GM03348 (cell line): ENCODE measurements around the gene TRIM42.

Source experiments
- DNase-seq: peaks from one replicate; pipeline ENCODE4 v3.0.0; 2012; ENCODE audit warnings: low spot score

Gene TRIM42

GRCh38 chr3:140710711-140711389 is 33.0 kb downstream of the TRIM42 start:
- no peak for DNase-seq

DNA sequence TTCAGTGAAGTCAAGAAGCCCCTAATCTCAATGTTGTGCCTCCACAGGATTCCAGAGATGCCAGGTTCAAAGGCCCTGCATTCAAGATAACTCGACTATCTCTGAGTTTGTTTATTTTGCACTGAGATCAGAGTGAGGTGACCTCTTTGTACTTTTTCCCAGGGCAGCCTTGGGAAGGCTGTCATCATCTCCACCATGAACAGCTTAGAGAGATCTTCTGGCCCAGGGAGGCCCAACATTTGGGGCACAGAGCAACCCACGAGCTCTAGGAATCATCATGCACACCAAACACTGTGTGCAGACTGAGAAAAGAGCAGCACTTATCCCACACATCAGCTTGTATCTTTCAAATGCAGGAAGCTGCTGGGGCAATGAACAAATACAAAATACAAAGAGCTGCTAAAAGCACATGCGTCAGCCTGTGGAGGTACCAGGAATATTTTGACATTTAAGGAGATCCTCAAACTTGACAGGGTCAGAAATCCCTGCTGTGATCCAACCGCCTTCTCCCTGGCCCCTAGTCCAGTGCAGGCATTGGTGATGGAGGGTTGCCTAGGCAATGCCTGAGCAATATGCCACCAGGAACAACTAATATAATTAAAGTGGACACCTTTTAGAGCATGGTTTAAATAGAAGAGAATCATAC is 33.6 kb downstream of the TRIM42 start:
- DNase-seq = no peak

DNA sequence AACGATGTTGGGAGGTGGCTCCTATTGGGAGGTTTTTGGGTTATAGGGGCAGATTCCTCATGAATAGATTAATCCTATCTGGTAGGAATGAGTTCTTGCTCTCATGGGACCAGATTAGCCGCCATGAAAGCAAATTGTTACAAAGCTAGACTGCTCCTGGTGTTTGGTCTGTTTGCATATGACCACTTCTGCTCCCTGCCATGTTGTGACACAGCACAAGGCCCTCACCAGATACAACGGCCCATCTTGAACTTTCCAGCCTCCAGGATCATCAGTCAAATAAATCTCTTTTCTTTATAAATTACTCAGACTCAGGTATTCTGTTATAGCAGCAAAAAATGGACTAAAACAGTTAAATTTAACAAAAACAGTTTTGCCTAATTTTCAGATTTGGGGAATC is 34.4 kb downstream of the TRIM42 start:
- no peak for DNase-seq

DNA sequence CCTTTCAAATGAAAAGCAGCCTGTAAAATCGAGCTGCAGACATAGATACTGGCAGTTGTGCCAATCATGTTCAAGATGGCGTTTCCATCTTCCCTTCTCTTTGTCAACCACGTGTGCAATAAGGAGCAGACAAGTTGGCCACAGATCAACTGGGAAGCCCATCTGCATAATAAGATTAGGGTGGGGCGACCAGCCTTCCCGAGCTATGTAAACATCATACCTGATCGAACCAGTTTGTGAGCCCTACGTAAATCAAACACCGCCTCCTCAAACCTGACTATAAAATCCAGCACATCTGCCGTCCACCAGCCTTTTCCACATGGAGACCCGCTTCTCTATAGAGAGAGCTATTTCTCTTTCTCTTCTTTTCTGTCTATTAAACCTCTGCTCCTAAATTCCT is 37.2 kb downstream of the TRIM42 start:
- DNase-seq = no peak

GRCh38 chr3:140717921-140718320 is 40.1 kb downstream of the TRIM42 start:
- no peak for DNase-seq

DNA sequence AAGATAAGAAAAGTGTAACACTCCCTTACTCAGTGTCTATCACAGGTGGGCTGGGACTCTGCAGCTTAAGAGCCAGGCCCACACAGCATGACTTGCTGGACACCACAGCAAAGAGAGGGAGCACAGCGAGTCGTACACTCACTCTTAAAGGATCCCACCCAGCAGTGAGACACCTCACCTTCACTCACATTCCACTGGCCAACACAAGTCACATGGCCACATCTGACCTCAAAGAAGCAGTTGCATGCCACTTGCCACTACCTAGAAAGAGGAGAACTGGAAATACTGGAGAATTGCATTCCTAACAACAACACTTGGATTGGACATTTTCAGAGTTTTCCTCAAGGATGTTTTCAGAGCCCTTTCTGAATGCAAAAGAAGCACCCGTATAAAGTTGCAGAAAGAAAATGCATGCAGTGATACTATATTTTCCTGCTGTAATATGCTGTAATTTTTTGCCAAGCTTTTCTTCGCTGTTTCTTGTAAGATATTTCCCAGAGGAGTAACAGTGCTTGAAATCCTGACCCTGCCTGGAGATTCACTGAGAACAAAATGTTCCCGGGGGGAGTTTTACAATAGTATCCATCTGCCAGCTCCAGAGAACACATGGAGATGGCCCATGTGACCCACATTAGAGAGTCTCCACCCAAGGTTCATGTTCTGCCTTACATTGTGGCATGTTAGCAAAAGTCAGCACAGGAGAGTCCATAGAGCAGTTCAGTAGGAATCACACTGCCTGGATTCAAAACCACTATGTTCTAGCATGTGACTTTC is 42.2 kb downstream of the TRIM42 start:
- DNase-seq = no peak

DNA sequence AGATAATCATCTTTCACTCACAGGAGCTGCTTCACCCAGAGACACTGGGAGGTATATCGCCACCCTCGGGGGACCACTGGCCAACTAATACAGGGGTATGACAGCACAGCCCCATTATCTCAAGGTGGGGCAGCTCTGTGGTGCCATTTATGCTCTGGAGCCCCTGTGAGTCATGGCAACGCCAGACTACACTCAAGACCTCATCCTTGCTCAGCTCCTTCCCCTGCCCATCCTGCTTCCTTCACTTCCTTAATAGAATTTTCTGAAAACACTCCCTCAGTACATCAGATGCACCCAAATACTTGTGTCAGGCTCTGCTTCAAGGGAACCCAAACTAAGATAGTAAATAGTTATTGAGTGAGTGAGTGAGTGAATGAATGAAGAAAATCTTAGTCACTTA is 45.7 kb downstream of the TRIM42 start:
- no peak for DNase-seq

GRCh38 chr3:140724856-140725812 is 47.3 kb downstream of the TRIM42 start:
- no peak for DNase-seq

- no peak for DNase-seq
Measured at GRCh38 chr3:140726066-140726465, 48.2 kb downstream of the TRIM42 start.

DNA sequence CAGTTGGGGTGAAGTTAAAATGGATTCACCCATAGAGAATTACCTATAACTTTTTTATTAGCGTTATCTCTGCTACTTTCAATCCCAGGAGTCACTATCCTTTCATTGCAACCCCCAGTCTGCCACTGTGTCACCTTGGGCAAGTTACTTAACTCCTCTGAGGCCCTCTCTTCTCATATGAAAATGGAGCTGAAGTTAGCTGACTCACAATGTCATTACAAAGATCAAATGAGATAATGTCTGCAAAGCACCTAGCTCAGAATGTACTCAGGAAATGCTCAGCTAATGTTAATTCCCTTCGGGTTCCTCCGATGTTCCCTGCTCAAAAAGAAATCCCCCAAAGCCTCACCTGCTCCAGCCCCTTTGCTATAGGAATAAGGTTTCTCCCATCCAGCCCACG is 50.0 kb downstream of the TRIM42 start:
- no peak for DNase-seq

- no peak for DNase-seq
Measured at GRCh38 chr3:140731440-140732119, 53.7 kb downstream of the TRIM42 start.

- DNase-seq = no peak
Measured at GRCh38 chr3:140733623-140734022, 55.8 kb downstream of the TRIM42 start.

DNA sequence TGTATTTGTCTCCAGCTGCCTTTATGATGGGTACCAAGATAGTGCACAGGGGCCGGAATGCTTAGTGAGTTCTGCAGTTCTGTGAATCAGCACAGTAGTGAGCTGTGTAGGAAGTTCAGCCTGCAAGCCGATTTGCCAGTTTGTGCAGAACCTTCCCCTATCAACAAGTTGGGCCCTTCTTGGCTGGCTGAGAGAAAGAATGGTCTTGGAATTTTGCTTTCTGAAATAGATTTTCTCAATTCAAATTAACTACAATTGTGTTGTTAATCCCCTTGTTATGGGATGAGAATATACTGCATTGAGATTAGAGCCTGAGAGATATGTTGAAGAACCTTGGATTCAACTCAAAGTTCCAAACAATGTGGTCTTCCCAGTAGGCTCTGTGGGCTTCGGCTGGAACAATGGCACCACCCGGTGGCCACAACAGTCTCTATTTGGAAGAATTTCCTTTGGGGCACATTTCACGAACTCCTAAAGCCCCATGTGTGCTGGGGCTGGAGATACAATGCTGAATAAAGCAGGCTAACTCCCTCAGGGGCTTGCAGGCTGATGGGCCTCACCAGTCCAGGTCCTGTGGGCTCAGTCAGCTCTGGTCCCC is 59.1 kb downstream of the TRIM42 start:
- DNase-seq = peak; percentile 64

DNA sequence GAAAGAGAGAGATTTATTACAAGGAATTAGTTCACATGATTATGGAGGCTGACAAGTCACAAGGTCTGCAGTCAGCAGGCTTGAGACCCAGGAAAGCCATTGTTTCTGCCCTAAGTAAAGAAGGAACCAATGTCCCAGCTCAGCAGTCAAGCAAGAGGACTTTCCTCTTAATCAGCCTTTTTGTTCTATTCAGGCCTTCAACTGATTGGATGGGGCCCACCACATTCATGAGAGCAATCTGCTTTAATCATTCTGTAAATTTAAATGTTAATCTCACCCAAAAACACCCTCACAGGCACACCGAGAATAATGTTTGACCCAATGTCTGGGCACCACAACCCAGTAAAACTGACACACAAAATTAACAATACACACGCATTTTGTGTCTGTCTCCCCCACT is 64.3 kb downstream of the TRIM42 start:
- DNase-seq = no peak

- no peak for DNase-seq
Measured at GRCh38 chr3:140748171-140748570, 70.3 kb downstream of the TRIM42 start.

GRCh38 chr3:140748903-140749302 is 71.0 kb downstream of the TRIM42 start:
- DNase-seq = no peak
